Stimulated activated memory B cell treated with anti-CD40 and anti-IgM and Interleukin-4, amounts not matched to agents 10 μg/mL and 1 μg/mL and 100 μg/mL, for 72 hours (primary cell): ENCODE measurements around the gene RFX1.

Source experiments
- ATAC-seq: fragments of 150-1000 bp; cut with Tn5 transposase; 2 replicates; pipeline ENCODE4 v1.10.0; 2021
- H3K27ac Mint-ChIP-seq: one replicate; pipeline ENCODE4 v1.8.0; 2022; ENCODE audit warnings: mild to moderate bottlenecking, mixed read lengths
- H3K27me3 Mint-ChIP-seq: one replicate; pipeline ENCODE4 v1.8.0; 2022; ENCODE audit warnings: mixed read lengths
- H3K36me3 Mint-ChIP-seq: one replicate; pipeline ENCODE4 v1.8.0; 2022; ENCODE audit warnings: mixed read lengths
- H3K4me1 Mint-ChIP-seq: one replicate; pipeline ENCODE4 v1.8.0; 2022; ENCODE audit warnings: mixed read lengths
- H3K4me3 Mint-ChIP-seq: one replicate; pipeline ENCODE4 v1.8.0; 2022; ENCODE audit warnings: mild to moderate bottlenecking, moderate library complexity, mixed read lengths
- H3K9me3 Mint-ChIP-seq: one replicate; pipeline ENCODE4 v1.8.0; 2022; ENCODE audit warnings: mixed read lengths

The RFX1 gene

GRCh38 chr19:14006766-14007562 lies 844 bp upstream of the RFX1 start:
- H3K4me3 Mint-ChIP-seq, result peak overlapping the region; percentile 92
- ATAC-seq, result peak; percentile 49

GRCh38 chr19:14005349-14006084 lies 603 bp downstream of the RFX1 start:
- no peaks in the 10 kb centered on the region for H3K36me3 Mint-ChIP-seq
- no peaks in the 10 kb centered on the region for H3K27me3 Mint-ChIP-seq
- ATAC-seq, result peak; percentile 77
- no peaks in the 10 kb centered on the region for H3K9me3 Mint-ChIP-seq
- peak overlapping the region; percentile 97 for H3K27ac Mint-ChIP-seq
- H3K4me3 Mint-ChIP-seq, result peak overlapping the region; percentile 92
- peaks cover 60% of the 10 kb centered on the region for H3K4me1 Mint-ChIP-seq

More at GRCh38 chr19:14006766-14007562, 844 bp upstream of the RFX1 start:
- Mint-ChIP-seq H3K27ac (peak overlapping the region; percentile 97), H3K27me3 (no peaks in the 10 kb centered on the region), H3K9me3 (no peaks in the 10 kb centered on the region), H3K36me3 (no peaks in the 10 kb centered on the region), H3K4me1 (peaks cover 46% of the 10 kb centered on the region)

DNA sequence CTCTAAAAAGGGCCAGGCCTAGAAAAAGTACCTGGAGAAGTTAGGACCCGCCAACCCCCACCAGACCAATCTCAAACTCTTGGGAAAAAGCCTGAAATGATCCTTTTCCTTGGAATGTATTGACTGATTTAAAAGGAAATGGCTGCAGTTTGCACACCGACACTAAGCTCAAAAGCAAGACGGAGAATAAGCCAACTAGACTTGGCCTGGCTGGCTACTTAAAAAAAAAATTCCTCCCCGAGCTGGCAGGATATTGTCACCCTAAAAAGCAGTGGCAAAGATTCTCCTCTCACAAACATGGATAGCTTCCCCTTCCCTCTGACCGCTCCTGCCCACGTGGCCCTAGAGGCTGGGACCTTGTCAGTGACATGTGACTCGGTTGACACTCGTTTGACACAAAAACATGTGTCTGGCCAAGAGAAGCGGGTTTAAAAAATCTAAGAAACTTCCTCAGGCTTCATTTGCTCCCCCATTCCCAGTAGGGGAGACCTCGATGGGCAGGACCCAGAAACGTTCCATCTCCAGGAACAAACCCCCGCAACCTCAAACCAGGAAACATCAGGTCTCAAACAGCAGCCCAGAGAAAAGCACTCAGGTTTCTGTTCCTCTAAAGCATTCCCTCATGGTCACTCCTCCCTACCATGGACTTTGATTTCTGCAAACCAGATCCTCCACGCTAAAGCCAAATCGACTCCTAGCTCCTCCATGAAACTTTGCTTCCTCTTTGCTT lies 1.3 kb downstream of the RFX1 start:
- Mint-ChIP-seq H3K27ac (peak overlapping the region; percentile 97), H3K36me3 (no peaks in the 10 kb centered on the region), H3K4me3 (peak overlapping the region; percentile 78), H3K27me3 (no peaks in the 10 kb centered on the region), H3K9me3 (no peaks in the 10 kb centered on the region), H3K4me1 (peaks cover 65% of the 10 kb centered on the region)
- no peak for ATAC-seq

DNA sequence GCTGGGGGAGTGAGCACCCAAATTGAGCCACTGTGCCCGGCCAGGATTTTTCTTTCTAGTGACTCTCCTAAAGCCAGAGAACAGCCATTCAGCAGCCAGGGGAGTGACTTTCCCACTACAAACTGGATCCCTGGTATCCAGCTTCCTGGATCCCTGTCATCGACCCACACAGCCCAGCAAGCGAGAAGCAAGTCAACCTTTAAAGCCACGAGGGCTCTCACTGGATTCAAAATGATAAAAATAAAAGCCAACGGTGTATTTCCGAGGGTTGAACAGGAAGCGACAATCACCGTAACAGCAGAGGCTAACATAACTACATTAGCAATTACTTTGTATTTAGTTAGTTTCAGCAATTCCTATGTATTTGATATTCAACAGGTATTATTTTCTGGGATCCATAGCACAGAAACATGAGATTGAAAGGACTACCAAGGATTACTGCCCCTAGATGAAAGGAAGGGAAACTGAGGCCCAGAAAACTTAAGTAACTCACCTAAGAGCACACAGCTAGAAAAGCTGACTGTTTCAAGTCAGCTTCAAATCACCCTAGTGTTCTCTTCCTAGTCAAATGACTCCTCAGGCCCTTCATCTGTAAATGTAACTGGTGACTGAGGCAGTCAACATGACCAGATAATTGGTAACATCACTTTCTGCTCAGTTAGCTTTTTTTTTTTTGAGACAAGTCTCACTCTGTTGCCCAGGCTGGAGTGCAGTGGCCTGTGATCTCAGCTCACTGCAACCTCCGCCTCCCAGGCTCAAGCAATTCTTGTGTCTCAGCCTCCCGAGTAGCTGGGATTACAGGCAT lies 2.7 kb downstream of the RFX1 start:
- no peak for ATAC-seq
- H3K27me3 Mint-ChIP-seq, result no peaks in the 10 kb centered on the region
- peaks cover 65% of the 10 kb centered on the region for H3K4me1 Mint-ChIP-seq
- H3K9me3 Mint-ChIP-seq, result no peaks in the 10 kb centered on the region
- H3K27ac Mint-ChIP-seq, result peak overlapping the region; percentile 97
- peaks cover 6% of the 10 kb centered on the region for H3K36me3 Mint-ChIP-seq
- H3K4me3 Mint-ChIP-seq, result peak overlapping the region; percentile 47

- peak overlapping the region; percentile 47 for H3K4me3 Mint-ChIP-seq
- no peak for ATAC-seq
- H3K9me3 Mint-ChIP-seq, result no peaks in the 10 kb centered on the region
- H3K27ac Mint-ChIP-seq, result peak overlapping the region; percentile 97
- no peaks in the 10 kb centered on the region for H3K27me3 Mint-ChIP-seq
- H3K4me1 Mint-ChIP-seq, result peaks cover 58% of the 10 kb centered on the region
- peaks cover 7% of the 10 kb centered on the region for H3K36me3 Mint-ChIP-seq
Measured at GRCh38 chr19:14002571-14003250, 3.4 kb downstream of the RFX1 start.

DNA sequence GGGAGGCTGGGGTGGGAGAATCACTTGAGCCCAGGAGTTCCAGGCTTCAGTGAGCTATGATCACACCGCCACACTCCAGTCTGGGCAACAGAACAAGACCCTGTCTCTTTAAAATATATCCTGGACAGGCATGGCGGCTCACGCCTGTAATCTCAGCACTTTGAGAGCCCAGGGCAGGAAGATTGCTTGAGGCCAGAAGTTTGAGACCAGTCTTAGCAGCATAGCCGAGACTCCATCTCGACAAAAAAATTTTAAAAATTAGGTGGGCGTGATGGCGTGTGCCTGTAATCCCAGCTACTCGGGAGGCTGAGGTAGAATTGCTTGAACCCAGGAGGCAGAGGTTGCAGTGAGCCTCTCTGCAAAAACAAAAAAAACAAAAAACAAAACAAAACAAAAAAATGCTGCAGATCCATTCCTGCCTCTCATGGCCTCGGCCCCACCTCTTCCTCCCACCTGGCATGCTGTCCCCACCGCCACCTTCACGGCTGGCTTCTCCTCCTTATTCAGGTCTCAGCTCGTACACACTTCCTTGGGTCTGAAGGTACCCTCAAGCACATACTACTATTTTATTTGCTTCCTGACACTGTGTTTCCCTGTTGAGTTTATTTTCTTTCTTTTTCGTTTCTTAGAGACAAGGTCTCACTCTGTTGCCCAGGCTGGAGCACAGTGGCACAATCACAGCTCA lies 5.3 kb downstream of the RFX1 start:
- no peaks in the 10 kb centered on the region for H3K27me3 Mint-ChIP-seq
- ATAC-seq, result no peak
- H3K4me1 Mint-ChIP-seq, result peaks cover 50% of the 10 kb centered on the region
- H3K36me3 Mint-ChIP-seq, result peaks cover 7% of the 10 kb centered on the region
- no peaks in the 10 kb centered on the region for H3K9me3 Mint-ChIP-seq
- peak overlapping the region; percentile 97 for H3K27ac Mint-ChIP-seq
- H3K4me3 Mint-ChIP-seq, result no peak overlapping the region

- Mint-ChIP-seq H3K27me3 (no peaks in the 10 kb centered on the region), H3K9me3 (no peaks in the 10 kb centered on the region), H3K36me3 (peaks cover 7% of the 10 kb centered on the region), H3K4me3 (no peak overlapping the region), H3K4me1 (peaks cover 43% of the 10 kb centered on the region), H3K27ac (no peak overlapping the region)
- ATAC-seq, result no peak
Measured at GRCh38 chr19:13999085-13999484, 7.0 kb downstream of the RFX1 start.

DNA sequence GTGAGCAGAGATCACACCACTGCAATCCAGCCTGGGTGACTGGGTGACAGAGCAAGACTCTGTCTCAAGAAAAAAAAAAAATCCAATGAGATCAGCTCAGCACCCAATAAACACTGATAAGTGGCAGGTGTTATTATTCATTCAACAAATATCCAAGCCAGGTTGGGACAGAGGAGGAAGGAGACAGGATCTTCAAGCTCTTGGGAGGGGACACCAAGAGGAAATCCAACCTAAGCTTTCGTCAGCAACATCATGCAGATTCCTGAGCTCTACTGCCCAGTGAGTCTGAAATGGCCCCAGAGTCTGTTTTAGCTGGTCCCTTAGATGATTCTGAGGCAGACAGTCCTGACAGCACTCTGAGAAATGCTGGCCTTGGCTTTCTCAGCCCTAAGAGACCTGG lies 7.7 kb downstream of the RFX1 start:
- H3K4me1 Mint-ChIP-seq, result peaks cover 39% of the 10 kb centered on the region
- H3K27ac Mint-ChIP-seq, result peak overlapping the region; percentile 32
- no peaks in the 10 kb centered on the region for H3K9me3 Mint-ChIP-seq
- no peaks in the 10 kb centered on the region for H3K27me3 Mint-ChIP-seq
- peaks cover 7% of the 10 kb centered on the region for H3K36me3 Mint-ChIP-seq
- no peak for ATAC-seq
- no peak overlapping the region for H3K4me3 Mint-ChIP-seq

DNA sequence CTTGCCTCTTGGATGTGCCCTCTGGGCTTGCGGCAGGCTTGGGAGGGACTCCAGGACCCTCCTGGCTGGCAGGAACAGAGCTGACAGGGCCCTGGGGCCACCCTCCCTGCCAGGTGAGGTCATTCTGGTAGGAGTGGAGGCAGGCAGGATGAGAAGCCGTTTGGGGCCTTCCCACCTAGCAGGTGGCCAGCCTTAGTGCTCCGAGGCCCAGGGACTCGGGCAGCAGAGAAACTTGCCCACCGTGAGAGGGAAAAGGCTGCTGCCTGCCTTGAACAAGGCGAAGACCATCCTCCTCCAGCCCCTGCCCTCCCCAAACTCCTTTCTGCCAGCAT lies 8.5 kb downstream of the RFX1 start:
- no peaks in the 10 kb centered on the region for H3K27me3 Mint-ChIP-seq
- H3K9me3 Mint-ChIP-seq, result no peaks in the 10 kb centered on the region
- peaks cover 31% of the 10 kb centered on the region for H3K4me1 Mint-ChIP-seq
- H3K27ac Mint-ChIP-seq, result peak overlapping the region; percentile 32
- no peak overlapping the region for H3K4me3 Mint-ChIP-seq
- ATAC-seq, result no peak
- peaks cover 11% of the 10 kb centered on the region for H3K36me3 Mint-ChIP-seq

DNA sequence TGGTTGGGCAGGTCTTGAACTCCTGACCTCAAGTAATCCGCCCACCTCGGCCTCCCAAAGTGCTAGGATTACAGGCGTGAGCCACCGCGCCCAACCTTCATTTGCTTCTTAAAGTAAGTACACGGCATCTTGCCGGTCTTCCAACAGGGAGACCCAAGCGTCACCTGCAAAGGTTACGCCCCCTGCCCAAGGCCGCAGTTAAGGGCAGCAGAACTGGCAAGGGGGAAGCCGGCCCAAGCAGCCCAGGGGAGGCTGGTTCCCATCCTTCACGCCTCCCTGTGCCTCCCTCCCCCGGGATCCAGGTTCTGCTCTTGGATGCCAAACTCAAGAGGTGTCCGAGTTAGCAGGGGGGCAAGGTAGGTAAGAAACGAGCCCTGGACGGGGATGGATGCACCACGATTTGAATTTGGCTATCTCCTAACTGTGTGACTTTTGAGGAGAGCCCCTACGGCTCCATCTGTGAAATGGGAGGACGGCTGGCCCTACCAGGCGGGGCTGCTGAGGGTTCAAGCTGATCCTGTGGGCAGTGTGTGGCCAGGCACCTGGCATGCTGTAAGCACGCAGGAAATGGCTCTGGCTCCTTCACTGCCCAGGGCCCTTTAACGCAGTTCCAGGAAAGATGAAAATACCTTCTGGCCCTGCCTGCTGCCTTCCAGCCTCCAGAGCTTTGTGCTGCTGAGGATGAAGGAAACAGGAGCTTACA lies 9.0 kb downstream of the RFX1 start:
- Mint-ChIP-seq H3K4me3 (no peak overlapping the region), H3K27ac (peak overlapping the region; percentile 32), H3K27me3 (no peaks in the 10 kb centered on the region), H3K9me3 (no peaks in the 10 kb centered on the region), H3K4me1 (peaks cover 29% of the 10 kb centered on the region), H3K36me3 (peaks cover 16% of the 10 kb centered on the region)
- no peak for ATAC-seq

DNA sequence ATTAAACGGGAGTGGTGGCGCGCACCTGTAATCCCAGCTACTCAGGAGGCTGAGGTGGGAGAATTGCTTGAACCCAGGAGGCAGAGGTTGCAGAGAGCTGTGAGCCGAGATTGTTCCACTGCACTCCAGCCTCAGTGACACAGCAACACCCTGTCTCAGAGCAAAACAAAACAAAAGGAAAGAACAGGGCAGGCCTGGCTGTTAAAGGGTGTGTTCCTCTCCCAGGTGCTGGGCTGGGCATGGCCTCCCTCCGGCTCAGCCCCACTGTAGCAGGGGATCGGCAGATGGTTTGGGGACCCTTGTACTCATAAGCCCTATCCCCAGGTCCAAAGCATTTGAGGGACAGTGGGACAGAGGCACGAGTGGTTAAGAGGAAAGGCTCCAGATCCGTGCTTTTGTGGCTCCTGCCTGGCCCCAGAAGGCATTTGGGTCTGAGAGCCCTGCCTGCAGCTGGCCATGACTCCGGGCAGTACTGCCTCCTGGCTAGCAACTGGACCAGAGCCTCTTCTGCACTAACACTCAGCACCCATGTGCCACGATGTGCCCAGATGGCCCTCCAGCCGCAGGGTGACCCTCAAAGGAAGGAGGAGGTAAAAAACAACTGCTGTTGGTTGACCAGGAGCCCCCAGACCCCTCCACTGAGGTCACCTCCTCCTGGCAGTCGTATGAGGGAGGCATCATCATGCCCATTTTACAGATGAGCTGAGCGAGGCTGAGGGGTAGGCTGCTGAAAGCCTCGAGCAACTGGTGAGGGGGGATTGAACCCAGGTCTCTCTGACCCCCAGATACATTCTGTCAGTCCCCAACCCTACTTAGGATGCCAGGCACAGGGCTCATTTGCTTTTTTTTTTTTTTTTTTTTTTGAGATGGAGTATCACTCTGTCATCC lies 10.0 kb downstream of the RFX1 start:
- Mint-ChIP-seq H3K4me1 (peaks cover 25% of the 10 kb centered on the region), H3K27me3 (no peaks in the 10 kb centered on the region), H3K9me3 (no peaks in the 10 kb centered on the region), H3K4me3 (no peak overlapping the region), H3K36me3 (peaks cover 21% of the 10 kb centered on the region), H3K27ac (no peak overlapping the region)
- ATAC-seq, result no peak

- no peak for ATAC-seq
- Mint-ChIP-seq H3K4me1 (peaks cover 20% of the 10 kb centered on the region), H3K9me3 (no peaks in the 10 kb centered on the region), H3K36me3 (peaks cover 30% of the 10 kb centered on the region), H3K4me3 (no peak overlapping the region), H3K27me3 (no peaks in the 10 kb centered on the region), H3K27ac (peak overlapping the region; percentile 25)
Measured at GRCh38 chr19:13995017-13995728, 10.9 kb downstream of the RFX1 start.
